GM21529 (cell line): ENCODE data around the gene FNBP1.
"Not testable (repeated sequence)": the region's sequence is repeated elsewhere in the genome, so short reads cannot be mapped to it uniquely, and the experiment has no call there.

Experiments
- ATAC-seq: cut with Tn5 transposase; IDR thresholded peaks from one replicate; pipeline ENCODE4 v1.9.1; 2021; ENCODE audit not compliant: unreplicated experiment

Gene FNBP1

DNA sequence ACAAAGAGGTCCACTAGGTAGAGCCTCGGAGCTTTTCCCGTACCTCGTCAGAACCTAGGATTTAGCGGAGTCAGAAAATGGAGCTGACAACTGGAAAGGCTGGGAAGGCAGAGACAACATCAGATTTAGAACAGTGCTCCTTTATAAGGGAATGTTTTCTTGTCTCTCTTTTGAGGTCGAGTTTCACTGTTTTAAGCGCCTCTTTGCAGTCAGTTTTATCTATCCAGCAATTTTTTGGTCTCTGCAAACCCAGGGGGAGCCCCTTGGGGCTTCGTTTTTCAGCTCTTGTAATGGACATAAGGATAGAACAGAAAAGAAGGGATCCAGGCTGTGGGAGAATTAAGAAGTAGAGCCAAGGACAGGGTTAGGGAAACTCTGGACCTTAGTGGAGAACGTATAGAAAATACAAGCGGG lies 80.5 kb downstream of the FNBP1 start:
- no peak for ATAC-seq

- no peak for ATAC-seq
Observed at GRCh38 chr9:129958796-129959195, 84.2 kb downstream of the FNBP1 start.

- no peak for ATAC-seq
Observed at GRCh38 chr9:129954868-129955550, 88.0 kb downstream of the FNBP1 start.

- no peak for ATAC-seq
Observed at GRCh38 chr9:129953736-129954135, 89.3 kb downstream of the FNBP1 start.

GRCh38 chr9:129952337-129952736 lies 90.7 kb downstream of the FNBP1 start:
- no peak for ATAC-seq

DNA sequence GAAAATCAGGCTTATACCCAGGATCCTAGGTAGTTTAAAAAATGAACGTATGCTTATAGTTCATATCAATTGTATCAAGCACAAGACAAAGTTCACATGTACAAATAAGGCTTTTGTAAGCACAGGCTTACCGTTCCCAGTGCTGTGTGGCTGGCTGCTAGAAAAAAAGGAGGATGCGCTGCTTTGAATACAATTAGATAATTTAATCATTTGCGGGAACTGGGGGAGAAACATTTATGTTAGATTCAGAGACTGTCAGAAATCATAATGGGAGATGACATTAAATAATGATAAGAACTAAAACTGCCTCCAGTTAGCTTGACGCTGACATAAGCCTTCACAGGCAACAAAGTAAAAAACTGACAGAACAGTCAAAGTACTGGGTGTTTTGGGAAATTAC lies 93.2 kb downstream of the FNBP1 start:
- no peak for ATAC-seq

GRCh38 chr9:129948626-129949025 lies 94.4 kb downstream of the FNBP1 start:
- ATAC-seq: not testable (repeated sequence)

- ATAC-seq: no peak
Observed at GRCh38 chr9:129946246-129946995, 96.6 kb downstream of the FNBP1 start.

DNA sequence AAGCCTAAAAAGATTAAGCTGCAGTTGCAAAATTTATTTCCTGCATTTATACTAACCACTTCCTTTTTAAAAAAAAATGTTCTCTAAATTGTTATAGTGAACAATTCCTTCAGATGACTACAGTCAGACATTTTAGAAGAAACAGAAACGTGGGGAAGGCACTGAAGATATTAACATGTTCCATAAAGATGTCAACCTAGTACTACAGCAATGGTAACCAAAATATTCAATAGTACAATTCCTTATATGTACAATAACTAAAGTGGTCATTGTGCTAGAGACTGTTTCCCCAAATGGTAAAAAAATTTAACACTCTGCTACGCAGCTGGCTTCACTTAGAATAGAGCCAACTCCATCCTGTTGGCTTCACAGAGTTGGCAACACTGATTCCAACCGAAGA lies 97.7 kb downstream of the FNBP1 start:
- no peak for ATAC-seq

DNA sequence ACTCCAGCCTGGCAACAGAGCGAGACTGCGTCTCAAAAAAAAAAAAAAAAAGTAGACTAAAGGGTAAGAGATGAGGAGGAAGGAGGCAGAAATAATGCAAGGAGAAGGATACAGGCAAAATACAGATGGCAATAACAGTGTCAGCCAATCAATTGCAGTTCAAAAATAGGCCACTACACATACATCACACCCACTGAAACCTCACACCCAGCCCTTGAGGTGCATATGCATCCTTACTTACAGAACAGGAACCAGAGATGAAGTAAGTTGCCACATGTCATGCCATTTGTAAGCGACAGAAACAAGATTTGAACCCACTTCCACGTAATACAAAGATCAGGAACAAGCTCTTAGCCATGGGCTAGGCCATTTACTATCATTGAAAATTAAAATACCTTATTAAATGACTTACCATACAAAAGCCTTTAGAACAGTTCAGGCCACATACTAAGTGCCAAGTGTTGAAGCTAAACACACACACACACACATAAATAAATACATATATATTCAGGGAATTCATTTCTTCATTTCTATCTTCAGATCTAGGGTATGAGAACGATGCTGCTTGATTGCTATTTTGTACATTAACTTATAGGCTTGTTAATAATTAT lies 98.4 kb downstream of the FNBP1 start:
- no peak for ATAC-seq

- ATAC-seq: no peak
Observed at GRCh38 chr9:129939431-129939830, 103.6 kb downstream of the FNBP1 start.

- no peak for ATAC-seq
Observed at GRCh38 chr9:129938291-129938979, 104.6 kb downstream of the FNBP1 start.

- not testable (repeated sequence) for ATAC-seq
Observed at GRCh38 chr9:129937879-129938278, 105.1 kb downstream of the FNBP1 start.

- no peak for ATAC-seq
Observed at GRCh38 chr9:129936222-129936621, 106.8 kb downstream of the FNBP1 start.

GRCh38 chr9:129934780-129935179 lies 108.2 kb downstream of the FNBP1 start:
- ATAC-seq: no peak

DNA sequence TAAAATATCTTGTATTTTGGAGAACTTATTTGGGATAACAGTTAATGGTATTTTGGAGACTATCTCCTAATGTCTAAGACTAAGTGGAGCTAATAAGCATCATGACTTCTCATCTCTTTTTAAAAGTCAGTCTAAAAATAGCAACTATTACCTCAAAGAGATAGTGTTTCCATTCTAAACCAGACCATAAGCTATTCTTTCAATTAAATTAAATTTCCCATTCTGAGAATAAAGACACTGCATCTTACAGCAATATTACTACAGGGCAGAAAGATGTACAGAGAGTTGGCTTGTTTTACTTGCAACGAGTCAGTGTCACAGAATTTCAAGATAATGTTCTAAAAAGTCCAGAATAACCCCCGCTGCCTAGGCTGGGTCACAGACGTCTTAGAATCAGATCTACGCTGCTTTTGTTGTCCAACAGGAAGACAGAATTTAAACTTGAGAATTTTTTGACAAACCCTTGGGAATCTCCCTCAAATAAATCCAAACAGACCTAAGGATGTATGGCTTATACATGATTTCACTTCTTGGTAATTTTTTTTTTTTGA lies 108.9 kb downstream of the FNBP1 start:
- ATAC-seq: no peak

DNA sequence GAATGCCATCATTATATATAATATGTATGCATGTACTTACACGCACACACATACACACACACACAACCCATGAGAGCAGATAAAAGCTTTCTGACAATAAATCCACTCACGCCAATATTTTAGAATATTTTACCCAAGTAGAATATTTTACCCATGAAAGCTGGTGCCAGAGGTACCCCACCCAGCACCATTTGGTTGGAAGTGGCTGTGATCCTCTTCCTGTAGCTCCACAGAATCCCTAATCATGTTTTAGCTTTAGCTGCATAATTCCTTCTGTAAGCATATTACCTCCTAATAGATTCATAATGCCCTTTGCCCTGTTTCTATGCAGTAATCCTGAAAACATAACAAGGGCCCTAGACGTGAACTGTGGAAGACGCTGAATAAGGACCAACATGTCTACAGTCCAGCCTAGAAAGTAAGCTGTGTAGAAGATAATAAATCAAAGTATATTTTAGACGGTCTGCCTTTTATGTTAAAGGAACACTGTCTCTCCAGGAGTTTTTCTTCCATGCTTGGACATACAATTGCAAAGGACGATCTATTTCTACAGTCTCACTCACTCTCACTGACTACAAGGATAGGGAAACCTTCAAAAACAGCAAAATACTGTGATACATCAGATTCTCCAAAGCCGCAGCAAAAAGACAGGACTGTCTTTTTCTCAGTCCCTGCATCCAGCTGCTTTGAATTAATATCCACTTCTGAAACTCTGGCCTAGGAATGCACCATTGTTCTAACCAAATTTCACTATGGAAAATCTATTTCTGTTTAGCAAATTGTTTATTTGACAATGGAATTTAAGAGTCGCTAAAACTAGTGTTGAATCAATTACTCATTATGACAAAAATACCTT lies 109.6 kb downstream of the FNBP1 start:
- no peak for ATAC-seq

DNA sequence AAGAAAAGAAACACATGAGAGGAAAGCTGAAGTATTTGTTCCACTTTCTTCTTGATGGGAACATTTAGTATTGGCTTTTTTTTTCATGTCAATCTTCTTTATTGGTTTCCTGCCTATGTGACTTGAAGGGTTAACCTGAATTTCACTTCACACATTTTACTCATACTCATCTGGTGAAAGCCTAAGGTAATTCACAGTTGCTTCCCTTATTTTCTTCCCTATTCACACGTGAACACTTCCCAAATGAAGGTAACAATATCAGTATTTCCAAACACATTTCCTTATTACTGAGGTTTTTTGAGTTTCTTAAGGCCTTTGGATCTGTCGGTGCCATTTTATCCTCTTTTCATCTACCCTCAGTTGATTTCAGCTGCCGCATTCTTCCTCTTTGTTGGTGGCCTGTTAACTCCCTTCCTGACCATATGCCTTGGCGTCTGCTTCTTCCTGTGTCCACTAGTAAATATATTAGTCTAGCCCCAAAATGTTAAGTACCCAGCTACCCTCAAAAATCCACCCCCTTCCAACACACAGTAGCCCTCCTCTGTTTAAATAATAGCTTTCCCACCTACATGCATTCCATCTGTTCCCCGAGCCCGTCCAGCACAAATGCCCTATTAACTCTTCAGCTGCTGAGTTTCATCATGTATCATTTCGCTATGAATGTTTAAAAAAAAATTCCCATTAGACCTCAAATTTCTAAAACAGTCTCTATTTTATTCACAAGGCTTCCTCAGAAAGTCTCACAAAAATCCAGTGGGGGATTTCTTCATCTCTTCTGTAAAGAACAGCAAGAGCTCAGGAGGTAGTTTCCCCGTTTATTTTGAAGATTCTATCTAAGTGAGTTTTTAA lies 110.5 kb downstream of the FNBP1 start:
- no peak for ATAC-seq

- ATAC-seq: no peak
Observed at GRCh38 chr9:129930743-129931142, 112.2 kb downstream of the FNBP1 start.
